ENCODE data around the gene SLC12A7.

DNA sequence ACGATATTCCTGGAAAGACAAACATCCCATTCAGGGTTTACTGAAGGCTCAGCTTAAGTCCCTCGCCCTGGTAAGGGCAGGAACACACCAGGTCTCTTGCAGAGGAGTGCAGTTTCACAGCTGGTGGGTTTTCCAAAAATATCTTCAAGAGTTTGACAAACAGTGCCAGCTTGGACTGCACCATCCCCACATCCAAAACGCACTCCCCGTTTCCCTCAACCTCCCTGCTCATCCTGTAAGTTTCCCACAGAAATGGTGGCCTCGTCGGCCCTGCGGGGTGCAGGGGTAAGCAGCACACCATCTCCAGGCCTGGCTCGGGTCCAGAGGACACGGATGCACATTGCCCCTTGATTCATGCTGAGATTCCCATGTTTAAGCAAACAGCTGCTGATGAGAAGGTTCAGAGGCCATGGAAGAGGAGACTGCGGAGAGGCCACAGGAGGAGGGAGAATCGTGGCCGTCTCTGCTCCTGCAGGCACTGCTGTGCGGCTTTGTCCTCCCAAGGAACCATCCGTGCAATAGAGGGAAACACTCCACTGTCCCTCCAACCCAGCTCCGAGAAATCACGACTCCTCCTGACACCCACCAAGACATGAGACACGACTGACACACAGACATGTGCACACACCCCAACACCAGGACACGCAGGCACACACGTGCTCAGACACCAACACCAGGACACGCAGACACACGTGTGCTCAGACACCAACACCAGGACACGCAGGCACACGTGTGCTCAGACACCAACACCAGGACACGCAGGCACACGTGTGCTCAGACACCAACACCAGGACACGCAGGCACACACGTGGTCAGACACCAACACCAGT, 24.0 kb upstream of the SLC12A7 start:
- TF ChIP-seq YY1 (IDR thresholded peaks at IDR 0.05; ENCODE audit: insufficient read depth, insufficient read length) (no peak), ZNF274 (IDR thresholded peaks at IDR 0.05; ENCODE audit: low read depth, low read length) (no peak)

Data from NT2/D1 (cell line).